ENCODE results near the gene USHBP1. TPM values are rescaled to one million over a fixed set of nuclear protein-coding genes. Genes with fewer than 3 reads are reported as not detected.

The USHBP1 gene
- polyA plus RNA-seq, 1 donor from 2014 or later, result 0.59 TPM

- peaks cover 12% of the 10 kb centered on the region for H3K27me3 ChIP-seq (ENCODE audit: insufficient read depth, low read depth, low read length)
- peak overlapping the region; percentile 38 for H3K4me3 ChIP-seq (ENCODE audit: low read length)
- H3K4me2 ChIP-seq (ENCODE audit: low read length), result no peak overlapping the region
- H3F3A ChIP-seq (ENCODE audit: insufficient read depth, low read length, poor library complexity, severe bottlenecking), result no peaks in the 10 kb centered on the region
- H3K9ac ChIP-seq (ENCODE audit: low read length), result no peak overlapping the region
- TF ChIP-seq EZH2 (IDR thresholded peaks at IDR 0.05; ENCODE audit: borderline replicate concordance, insufficient read depth, low read length, poor library complexity, severe bottlenecking), result no peak
- TF ChIP-seq RAD21 (conservative IDR thresholded peaks at IDR 0.05), result peak; percentile 74
- no peak for TF ChIP-seq TAF1 (IDR thresholded peaks at IDR 0.05; ENCODE audit: low read depth)
- peak; percentile 15 for TF ChIP-seq MXI1 (conservative IDR thresholded peaks at IDR 0.05; ENCODE audit: poor library complexity, severe bottlenecking)
- TF ChIP-seq, protein P1, sequence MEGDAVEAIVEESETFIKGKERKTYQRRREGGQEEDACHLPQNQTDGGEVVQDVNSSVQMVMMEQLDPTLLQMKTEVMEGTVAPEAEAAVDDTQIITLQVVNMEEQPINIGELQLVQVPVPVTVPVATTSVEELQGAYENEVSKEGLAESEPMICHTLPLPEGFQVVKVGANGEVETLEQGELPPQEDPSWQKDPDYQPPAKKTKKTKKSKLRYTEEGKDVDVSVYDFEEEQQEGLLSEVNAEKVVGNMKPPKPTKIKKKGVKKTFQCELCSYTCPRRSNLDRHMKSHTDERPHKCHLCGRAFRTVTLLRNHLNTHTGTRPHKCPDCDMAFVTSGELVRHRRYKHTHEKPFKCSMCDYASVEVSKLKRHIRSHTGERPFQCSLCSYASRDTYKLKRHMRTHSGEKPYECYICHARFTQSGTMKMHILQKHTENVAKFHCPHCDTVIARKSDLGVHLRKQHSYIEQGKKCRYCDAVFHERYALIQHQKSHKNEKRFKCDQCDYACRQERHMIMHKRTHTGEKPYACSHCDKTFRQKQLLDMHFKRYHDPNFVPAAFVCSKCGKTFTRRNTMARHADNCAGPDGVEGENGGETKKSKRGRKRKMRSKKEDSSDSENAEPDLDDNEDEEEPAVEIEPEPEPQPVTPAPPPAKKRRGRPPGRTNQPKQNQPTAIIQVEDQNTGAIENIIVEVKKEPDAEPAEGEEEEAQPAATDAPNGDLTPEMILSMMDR (IDR thresholded peaks at IDR 0.05; ENCODE audit: poor library complexity, severe bottlenecking), result peak; percentile 79
- no peak for TF ChIP-seq EP300 (conservative IDR thresholded peaks at IDR 0.05; ENCODE audit: poor library complexity, severe bottlenecking)
- TF ChIP-seq SMC3 (conservative IDR thresholded peaks at IDR 0.05; ENCODE audit: poor library complexity), result peak; percentile 75
- no peak for TF ChIP-seq REST (IDR thresholded peaks at IDR 0.05; ENCODE audit: borderline replicate concordance)
- no peak for TF ChIP-seq POLR2AphosphoS5 (IDR thresholded peaks at IDR 0.05)
- no peak overlapping the region for H2AFZ ChIP-seq (ENCODE audit: low read depth, low read length)
- no peaks in the 10 kb centered on the region for H4K20me1 ChIP-seq (ENCODE audit: insufficient read depth)
- H3K79me2 ChIP-seq (replicated peaks; ENCODE audit: insufficient read depth, low read length), result no peaks in the 10 kb centered on the region
- H3K9me2 ChIP-seq (ENCODE audit: insufficient read depth, low read length), result no peaks in the 10 kb centered on the region
- H3K9me3 ChIP-seq (ENCODE audit: low read length), result no peaks in the 10 kb centered on the region
- H3K36me3 ChIP-seq (ENCODE audit: insufficient read depth, low read length), result no peaks in the 10 kb centered on the region
- no peak overlapping the region for H3K27ac ChIP-seq (ENCODE audit: low read length)
Observed at GRCh38 chr19:17282488-17283125, 18.1 kb upstream of the USHBP1 start.

GRCh38 chr19:17281391-17282304 is 17.1 kb upstream of the USHBP1 start, which contains the start of gene ANKLE1:
Gene ANKLE1, plus strand, starts transcription at chr19:17281901. Its CDS starts 20 bp downstream, at chr19:17281921.
- TF ChIP-seq POLR2AphosphoS5 (IDR thresholded peaks at IDR 0.05), result no peak
- TF ChIP-seq RAD21 (conservative IDR thresholded peaks at IDR 0.05), result no peak
- no peak for TF ChIP-seq REST (IDR thresholded peaks at IDR 0.05; ENCODE audit: borderline replicate concordance)
- no peak for TF ChIP-seq MXI1 (conservative IDR thresholded peaks at IDR 0.05; ENCODE audit: poor library complexity, severe bottlenecking)
- TF ChIP-seq TAF1 (IDR thresholded peaks at IDR 0.05; ENCODE audit: low read depth), result no peak
- TF ChIP-seq EP300 (conservative IDR thresholded peaks at IDR 0.05; ENCODE audit: poor library complexity, severe bottlenecking), result no peak
- TF ChIP-seq, protein P1 (IDR thresholded peaks at IDR 0.05; ENCODE audit: poor library complexity, severe bottlenecking), result no peak
- no peak for TF ChIP-seq SMC3 (conservative IDR thresholded peaks at IDR 0.05; ENCODE audit: poor library complexity)
- no peak for TF ChIP-seq EZH2 (IDR thresholded peaks at IDR 0.05; ENCODE audit: borderline replicate concordance, insufficient read depth, low read length, poor library complexity, severe bottlenecking)
- Histone ChIP-seq H3F3A (ENCODE audit: insufficient read depth, low read length, poor library complexity, severe bottlenecking) (no peaks in the 10 kb centered on the region), H3K4me3 (ENCODE audit: low read length) (peak within 1 kb of the TSS; percentile 38), H3K36me3 (ENCODE audit: insufficient read depth, low read length) (no peaks in the 10 kb centered on the region), H2AFZ (ENCODE audit: low read depth, low read length) (no peak within 1 kb of the TSS), H3K9me3 (ENCODE audit: low read length) (no peaks in the 10 kb centered on the region), H4K20me1 (ENCODE audit: insufficient read depth) (no peaks in the 10 kb centered on the region), H3K9me2 (ENCODE audit: insufficient read depth, low read length) (no peaks in the 10 kb centered on the region), H3K27me3 (ENCODE audit: insufficient read depth, low read depth, low read length) (peaks cover 12% of the 10 kb centered on the region), H3K9ac (ENCODE audit: low read length) (no peak within 1 kb of the TSS), H3K27ac (ENCODE audit: low read length) (no peak within 1 kb of the TSS), H3K4me2 (ENCODE audit: low read length) (no peak within 1 kb of the TSS), H3K79me2 (replicated peaks; ENCODE audit: insufficient read depth, low read length) (no peaks in the 10 kb centered on the region)
